Measurements from ENCODE around the gene CLEC4G.

CLEC4G gene

DNA sequence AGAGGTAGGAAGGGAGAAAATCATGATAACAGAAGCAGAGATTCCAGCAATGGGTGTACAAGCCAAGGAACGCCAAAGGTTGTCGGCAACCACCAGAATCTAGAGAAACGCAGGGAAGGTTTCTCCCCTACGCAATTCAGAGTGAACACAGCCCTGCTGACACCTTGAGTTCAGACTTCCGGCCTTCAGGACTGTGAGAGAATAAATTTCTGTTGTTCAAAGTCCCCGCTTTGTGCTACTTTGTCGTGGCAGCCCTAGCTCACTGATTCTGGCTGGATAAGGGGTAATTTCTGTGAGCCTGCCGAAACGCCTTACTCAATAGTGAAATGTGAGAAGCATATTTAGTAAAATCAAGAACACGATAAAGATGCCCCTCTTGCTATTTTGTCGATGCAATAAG, 5.3 kb upstream of the CLEC4G start:
- TF ChIP-seq, protein P1, sequence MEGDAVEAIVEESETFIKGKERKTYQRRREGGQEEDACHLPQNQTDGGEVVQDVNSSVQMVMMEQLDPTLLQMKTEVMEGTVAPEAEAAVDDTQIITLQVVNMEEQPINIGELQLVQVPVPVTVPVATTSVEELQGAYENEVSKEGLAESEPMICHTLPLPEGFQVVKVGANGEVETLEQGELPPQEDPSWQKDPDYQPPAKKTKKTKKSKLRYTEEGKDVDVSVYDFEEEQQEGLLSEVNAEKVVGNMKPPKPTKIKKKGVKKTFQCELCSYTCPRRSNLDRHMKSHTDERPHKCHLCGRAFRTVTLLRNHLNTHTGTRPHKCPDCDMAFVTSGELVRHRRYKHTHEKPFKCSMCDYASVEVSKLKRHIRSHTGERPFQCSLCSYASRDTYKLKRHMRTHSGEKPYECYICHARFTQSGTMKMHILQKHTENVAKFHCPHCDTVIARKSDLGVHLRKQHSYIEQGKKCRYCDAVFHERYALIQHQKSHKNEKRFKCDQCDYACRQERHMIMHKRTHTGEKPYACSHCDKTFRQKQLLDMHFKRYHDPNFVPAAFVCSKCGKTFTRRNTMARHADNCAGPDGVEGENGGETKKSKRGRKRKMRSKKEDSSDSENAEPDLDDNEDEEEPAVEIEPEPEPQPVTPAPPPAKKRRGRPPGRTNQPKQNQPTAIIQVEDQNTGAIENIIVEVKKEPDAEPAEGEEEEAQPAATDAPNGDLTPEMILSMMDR (IDR thresholded peaks at IDR 0.05; ENCODE audit: insufficient read depth, low read length) = no peak
- TF ChIP-seq POLR2AphosphoS5 (IDR thresholded peaks at IDR 0.05; ENCODE audit: low read depth) = no peak
- TF ChIP-seq SPI1 (IDR thresholded peaks at IDR 0.05; ENCODE audit: borderline replicate concordance, low read depth) = no peak
- TF ChIP-seq GABPA (IDR thresholded peaks at IDR 0.05; ENCODE audit: low read depth) = no peak
- TF ChIP-seq REST (IDR thresholded peaks at IDR 0.05; ENCODE audit: insufficient replicate concordance, low read depth) = no peak
- Histone ChIP-seq H3K27ac (replicated peaks) (no peak overlapping the region), H3K27me3 (ENCODE audit: insufficient read depth, poor library complexity, severe bottlenecking) (no peaks in the 10 kb centered on the region), H3K4me3 (replicated peaks; ENCODE audit: insufficient read depth, low read length) (no peak overlapping the region)
- no peak for DNase-seq (ENCODE audit: low read depth in 1 of 2, low spot score in 1 of 2)

GRCh38 chr19:7736148-7736547, 4.2 kb upstream of the CLEC4G start:
- no peak for DNase-seq (ENCODE audit: low read depth in 1 of 2, low spot score in 1 of 2)
- Histone ChIP-seq H3K27ac (replicated peaks) (no peak overlapping the region), H3K4me3 (replicated peaks; ENCODE audit: insufficient read depth, low read length) (no peak overlapping the region), H3K27me3 (ENCODE audit: insufficient read depth, poor library complexity, severe bottlenecking) (no peaks in the 10 kb centered on the region)
- no peak for TF ChIP-seq SPI1 (IDR thresholded peaks at IDR 0.05; ENCODE audit: borderline replicate concordance, low read depth)

- no peak for TF ChIP-seq GABPA (IDR thresholded peaks at IDR 0.05; ENCODE audit: low read depth)
- TF ChIP-seq REST (IDR thresholded peaks at IDR 0.05; ENCODE audit: insufficient replicate concordance, low read depth) = no peak
- TF ChIP-seq SPI1 (IDR thresholded peaks at IDR 0.05; ENCODE audit: borderline replicate concordance, low read depth) = no peak
- TF ChIP-seq POLR2AphosphoS5 (IDR thresholded peaks at IDR 0.05; ENCODE audit: low read depth) = no peak
- TF ChIP-seq, protein P1 (IDR thresholded peaks at IDR 0.05; ENCODE audit: insufficient read depth, low read length) = no peak
- peak; percentile 70 to 89 for DNase-seq (ENCODE audit: low read depth in 1 of 2, low spot score in 1 of 2)
- peak overlapping the region; percentile 30; the same call in 1 of the 2 replicates for H3K27ac ChIP-seq (replicated peaks)
Observed at GRCh38 chr19:7734220-7735203, 2.6 kb upstream of the CLEC4G start.

GRCh38 chr19:7733376-7733775, 1.5 kb upstream of the CLEC4G start:
- no peak for DNase-seq (ENCODE audit: low read depth in 1 of 2, low spot score in 1 of 2)
- Histone ChIP-seq H3K27ac (replicated peaks) (no peak overlapping the region), H3K4me3 (replicated peaks; ENCODE audit: insufficient read depth, low read length) (no peak overlapping the region), H3K27me3 (ENCODE audit: insufficient read depth, poor library complexity, severe bottlenecking) (peaks cover 3% of the 10 kb centered on the region)
- TF ChIP-seq SPI1 (IDR thresholded peaks at IDR 0.05; ENCODE audit: borderline replicate concordance, low read depth) (no peak), GABPA (IDR thresholded peaks at IDR 0.05; ENCODE audit: low read depth) (no peak), POLR2AphosphoS5 (IDR thresholded peaks at IDR 0.05; ENCODE audit: low read depth) (no peak)
- TF ChIP-seq, protein P1 (IDR thresholded peaks at IDR 0.05; ENCODE audit: insufficient read depth, low read length) = no peak

More at GRCh38 chr19:7734220-7735203, 2.6 kb upstream of the CLEC4G start:
- no peak overlapping the region for H3K4me3 ChIP-seq (replicated peaks; ENCODE audit: insufficient read depth, low read length)
- H3K27me3 ChIP-seq (ENCODE audit: insufficient read depth, poor library complexity, severe bottlenecking) = peaks cover 3% of the 10 kb centered on the region

Data from HL-60 (cell line).